CD4-positive, alpha-beta memory T cell (primary cell): Measurements from ENCODE around the gene FIBP. TPM values are rescaled to one million over a fixed set of nuclear protein-coding genes. Genes with fewer than 3 reads are reported as not detected.

Source experiments
- CTCF ChIA-PET: fragments of 350-600 bp; sonication (Branson Sonifier 250); formaldehyde crosslinking; loops from one replicate; lab custom pipeline; 2021; ENCODE audit warnings: inconsistent platforms; ENCODE audit not compliant: partially characterized antibody; lab: Charles Lee
- POLR2A ChIA-PET: fragments of 350-600 bp; sonication (Branson Sonifier 250); formaldehyde crosslinking; loops from one replicate; lab custom pipeline; 2021; ENCODE audit not compliant: partially characterized antibody; lab: Charles Lee
- DNase-seq, 5 donors: peaks; one replicate each; pipeline versions ENCODE4 v3.0.0 to v3.0.0-alpha.2; 2020 to 2022; ENCODE audit warnings: mixed read lengths in 1 of 5
- H3K27ac ChIP-seq: one replicate; pipeline ENCODE4 v1.7.0; 2013; ENCODE audit warnings: low read depth, low read length
- H3K27me3 ChIP-seq: 2 replicates; pipeline ENCODE4 v1.7.0; 2013; ENCODE audit warnings: mild to moderate bottlenecking, low read length, moderate library complexity; ENCODE audit not compliant: insufficient read depth
- H3K36me3 ChIP-seq: 2 replicates; pipeline ENCODE4 v1.7.0; 2013; ENCODE audit warnings: mild to moderate bottlenecking, low read length, moderate library complexity; ENCODE audit not compliant: insufficient read depth
- H3K4me1 ChIP-seq: 2 replicates; pipeline ENCODE4 v1.7.0; 2013; ENCODE audit warnings: mild to moderate bottlenecking, low read length, moderate library complexity; ENCODE audit not compliant: insufficient read depth
- H3K4me3 ChIP-seq, 2 donors: one replicate each; pipeline ENCODE4 v1.7.0; 2013; ENCODE audit warnings: low read length in 2 of 2, mild to moderate bottlenecking in 1 of 2
- H3K9me3 ChIP-seq, 2 donors: one replicate each; pipeline ENCODE4 v1.7.0; 2013; ENCODE audit warnings: low read length in 2 of 2, control low read depth in 1 of 2; ENCODE audit not compliant: control insufficient read depth in 1 of 2
- H3K27ac Mint-ChIP-seq, 7 donors: one replicate each; pipeline ENCODE4 v1.8.0; 2020 to 2021; ENCODE audit warnings: mixed read lengths in 7 of 7, mild to moderate bottlenecking in 6 of 7, inconsistent platforms in 3 of 7, moderate library complexity in 3 of 7
- H3K27me3 Mint-ChIP-seq, 2 donors: one replicate each; pipeline ENCODE4 v1.8.0; 2020 to 2021; ENCODE audit warnings: mixed read lengths in 2 of 2
- H3K36me3 Mint-ChIP-seq, 2 donors: one replicate each; pipeline ENCODE4 v1.8.0; 2020 to 2021; ENCODE audit warnings: mixed read lengths in 2 of 2, inconsistent platforms in 1 of 2, mild to moderate bottlenecking in 1 of 2
- H3K4me1 Mint-ChIP-seq, 4 donors: one replicate each; pipeline ENCODE4 v1.8.0; 2020 to 2021; ENCODE audit warnings: mixed read lengths in 4 of 4, mild to moderate bottlenecking in 1 of 4
- H3K4me3 Mint-ChIP-seq, 8 donors: one replicate each; pipeline ENCODE4 v1.8.0; 2020 to 2021; ENCODE audit warnings: mixed read lengths in 8 of 8, mild to moderate bottlenecking in 7 of 8, moderate library complexity in 6 of 8, inconsistent platforms in 3 of 8
- H3K9me3 Mint-ChIP-seq, 8 donors: one replicate each; pipeline ENCODE4 v1.8.0; 2020 to 2021; ENCODE audit warnings: mixed read lengths in 8 of 8, mild to moderate bottlenecking in 5 of 8, inconsistent platforms in 3 of 8, moderate library complexity in 1 of 8
- intact Hi-C: fragments of 100-400 bp; cut with micrococcal nuclease; formaldehyde crosslinking; loops from one replicate; pipeline ENCODE4 v1.15.1; 2023
- polyA plus RNA-seq, 2 donors: library from polyadenylated mRNA; unstranded; fragments of 300-500 nt; fragmentation: Illumina TruSeq; gene quantifications; one replicate each; pipeline ENCODE4 v1.2.3, GENCODE V29; 2021
- total RNA-seq, 2 experiments: library from RNA; stranded (reverse); gene quantifications; one replicate each; pipeline ENCODE4 v1.2.3, GENCODE V29; 2021

FIBP gene
- total and polyA plus RNA-seq, 4 experiments from 2014 or later: 39.9 to 99.0 (median 60.7) TPM

- Histone ChIP-seq H3K4me3 (no peak overlapping the region), H3K9me3 (no peaks in the 10 kb centered on the region), H3K27ac (no peak overlapping the region), H3K4me1 (peaks cover 21% of the 10 kb centered on the region), H3K36me3 (peaks cover 45% of the 10 kb centered on the region), H3K27me3 (no peaks in the 10 kb centered on the region)
- intact Hi-C loops: no loop called here
- Mint-ChIP-seq H3K27me3 (no peaks in the 10 kb centered on the region), H3K4me3 (no peak overlapping the region), H3K9me3 (no peaks in the 10 kb centered on the region), H3K36me3 (peaks cover 18 to 47% of the 10 kb centered on the region in 2 donors), H3K4me1 (peaks cover 7 to 35% (median 17%) of the 10 kb centered on the region in 4 donors), H3K27ac (peak overlapping the region in 1 of 7 donors; percentile 47)
- DNase-seq: no peak
- ChIA-PET CTCF (interaction anchor here (11.0 kb wide), 1 partner anchor 23 kb away, joined by 281 read pairs; the partner anchor contains the start of genes CCDC85B and FIBP), POLR2A (interaction anchor here (2.8 to 8.5 kb wide), 2 partner anchors 9 to 21 kb away, joined by 11 to 435 read pairs; partner anchors contain the start of genes CCDC85B, CTSW and FIBP)
These were observed 23.4 kb downstream of the FIBP start for GRCh38 chr11:65864706-65865471.

DNA sequence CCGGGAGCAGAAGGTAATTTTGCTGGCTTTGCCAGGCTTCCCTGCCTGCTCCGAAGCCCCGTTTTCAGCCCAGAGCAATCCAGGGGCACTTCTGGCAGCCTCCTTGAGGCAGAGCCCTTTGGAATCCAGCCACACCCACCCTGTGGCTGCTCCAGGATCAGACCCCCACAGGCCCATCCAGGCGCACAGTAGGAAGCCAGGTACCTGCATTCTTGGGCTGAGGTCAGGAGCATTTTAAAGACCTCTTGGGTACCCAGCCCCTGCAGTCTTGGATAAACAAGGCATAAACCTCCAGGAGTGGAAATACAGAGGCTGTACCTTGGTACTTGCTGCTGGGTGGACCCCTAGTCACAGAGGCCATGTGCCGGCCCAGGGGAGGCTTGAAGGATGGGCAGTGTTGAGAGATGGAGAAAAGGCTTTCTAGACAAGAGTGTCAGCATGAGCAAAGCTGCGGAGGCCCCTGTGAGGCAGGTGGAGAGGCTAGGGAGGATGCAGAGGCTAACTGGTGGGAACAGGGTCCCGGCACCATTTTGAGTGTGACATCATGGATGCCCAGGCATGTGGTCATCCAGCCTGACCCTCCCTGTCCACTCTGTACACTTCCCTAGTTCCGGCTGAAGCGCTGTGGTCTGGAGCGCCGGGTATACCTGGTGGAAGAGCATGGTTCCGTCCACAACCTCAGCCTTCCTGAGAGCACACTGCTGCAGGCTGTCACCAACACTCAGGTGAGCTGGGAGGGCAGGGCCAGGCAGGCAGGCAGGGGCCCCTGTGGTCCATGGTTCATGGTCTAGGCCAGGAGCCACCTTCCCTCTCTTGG lies 24.2 kb downstream of the FIBP start:
- H3K4me1 ChIP-seq: peaks cover 26% of the 10 kb centered on the region
- ChIA-PET POLR2A (interaction anchor here (0.5 to 8.5 kb wide), 3 partner anchors 10 to 420 kb away, joined by 3 to 435 read pairs (median 11); partner anchors contain the start of genes CCDC85B, CTSW and FIBP), CTCF (interaction anchor here (11.0 kb wide), 1 partner anchor 23 kb away, joined by 281 read pairs; the partner anchor contains the start of genes CCDC85B and FIBP)
- H3K4me3 ChIP-seq: no peak overlapping the region
- Mint-ChIP-seq H3K9me3 (no peaks in the 10 kb centered on the region), H3K36me3 (peaks cover 18 to 50% of the 10 kb centered on the region in 2 donors), H3K4me1 (peaks cover 8 to 35% (median 17%) of the 10 kb centered on the region in 4 donors), H3K4me3 (no peak overlapping the region), H3K27me3 (no peaks in the 10 kb centered on the region), H3K27ac (peak overlapping the region in 2 of 7 donors; percentile 77 to 84)
- H3K36me3 ChIP-seq: peaks cover 45% of the 10 kb centered on the region
- no peak overlapping the region for H3K27ac ChIP-seq
- no peak for DNase-seq
- intact Hi-C loops: no loop called here
- H3K9me3 ChIP-seq: no peaks in the 10 kb centered on the region
- H3K27me3 ChIP-seq: no peaks in the 10 kb centered on the region

DNA sequence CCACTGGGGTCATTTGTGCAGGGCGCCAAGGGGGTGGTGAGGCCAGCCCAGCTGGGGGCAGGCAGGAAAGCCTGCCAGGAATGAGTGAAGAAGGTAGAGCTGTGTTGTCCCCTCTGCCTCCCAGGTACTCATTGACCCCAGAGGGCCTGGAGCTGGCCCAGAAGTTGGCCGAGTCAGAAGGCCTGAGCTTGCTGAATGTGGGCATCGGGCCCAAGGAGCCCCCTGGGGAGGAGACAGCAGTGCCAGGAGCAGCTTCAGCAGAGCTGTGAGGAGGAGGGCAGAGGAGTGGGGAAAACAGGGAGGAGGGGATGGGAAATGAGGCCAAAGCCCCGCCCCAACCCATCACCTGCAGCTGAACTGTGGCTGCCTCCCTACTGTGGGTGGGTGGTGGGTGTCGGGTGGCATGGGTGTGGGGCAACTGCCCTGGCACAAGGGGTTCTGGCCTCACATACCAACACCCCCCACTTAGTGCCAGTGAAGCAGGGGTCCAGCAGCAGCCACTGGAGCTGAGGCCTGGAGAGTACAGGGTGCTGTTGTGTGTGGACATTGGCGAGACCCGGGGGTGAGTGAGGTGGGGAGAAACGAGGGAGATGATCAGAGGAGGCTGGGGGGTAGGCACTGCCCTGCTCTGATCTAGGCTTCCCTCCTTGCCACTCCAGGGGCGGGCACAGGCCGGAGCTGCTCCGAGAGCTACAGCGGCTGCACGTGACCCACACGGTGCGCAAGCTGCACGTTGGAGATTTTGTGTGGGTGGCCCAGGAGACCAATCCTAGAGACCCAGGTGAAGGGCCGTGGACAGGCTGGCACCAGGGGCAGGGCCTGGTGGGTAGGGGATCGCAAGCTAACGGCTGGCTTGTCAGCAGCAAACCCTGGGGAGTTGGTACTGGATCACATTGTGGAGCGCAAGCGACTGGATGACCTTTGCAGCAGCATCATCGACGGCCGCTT lies 25.1 kb downstream of the FIBP start:
- peaks cover 13 to 43% (median 25%) of the 10 kb centered on the region in 4 donors for H3K4me1 Mint-ChIP-seq
- Histone ChIP-seq H3K27ac (no peak overlapping the region), H3K4me3 (no peak overlapping the region), H3K27me3 (no peaks in the 10 kb centered on the region), H3K4me1 (peaks cover 33% of the 10 kb centered on the region), H3K36me3 (peaks cover 45% of the 10 kb centered on the region), H3K9me3 (no peaks in the 10 kb centered on the region)
- H3K27ac Mint-ChIP-seq: peak overlapping the region in 1 of 7 donors; percentile 72
- H3K36me3 Mint-ChIP-seq: peaks cover 18 to 54% of the 10 kb centered on the region in 2 donors
- H3K4me3 Mint-ChIP-seq: peak overlapping the region in 3 of 8 donors; percentile 60 to 70 (median 61)
- DNase-seq: no peak
- intact Hi-C loops: no loop called here
- no peaks in the 10 kb centered on the region for H3K27me3 Mint-ChIP-seq
- ChIA-PET CTCF (interaction anchor here (11.0 kb wide), 1 partner anchor 24 kb away, joined by 281 read pairs; the partner anchor contains the start of genes CCDC85B and FIBP), POLR2A (interaction anchor here (0.5 to 8.5 kb wide), 6 partner anchors 8 to 419 kb away, joined by 3 to 435 read pairs (median 9); partner anchors contain the start of genes CCDC85B, CTSW and FIBP)
- no peaks in the 10 kb centered on the region for H3K9me3 Mint-ChIP-seq

- CTCF ChIA-PET: interaction anchor here (3.4 to 11.0 kb wide), 2 partner anchors 25 to 30 kb away, joined by 18 to 281 read pairs; partner anchors contain the start of genes CCDC85B, FIBP and SNX32
These were observed 26.0 kb downstream of the FIBP start for GRCh38 chr11:65862191-65862735.

GRCh38 chr11:65861533-65862183 lies 26.6 kb downstream of the FIBP start:
- H3K4me3 ChIP-seq: peak overlapping the region in 1 of 2 donors; percentile 81
- H3K27ac ChIP-seq: peak overlapping the region; percentile 85
- Mint-ChIP-seq H3K9me3 (peaks cover 0 to 1% (median 0%) of the 10 kb centered on the region in 8 donors), H3K27me3 (no peaks in the 10 kb centered on the region), H3K27ac (peak overlapping the region in 6 of 7 donors; percentile 68 to 92 (median 85)), H3K36me3 (peaks cover 18 to 54% of the 10 kb centered on the region in 2 donors), H3K4me3 (peak overlapping the region; percentile 93 to 99 (median 96)), H3K4me1 (peaks cover 15 to 42% (median 29%) of the 10 kb centered on the region in 4 donors)
- POLR2A ChIA-PET: interaction anchor here (1.1 to 8.5 kb wide), 13 partner anchors 10 to 363 kb away, joined by 3 to 435 read pairs (median 26); partner anchors contain the start of genes BANF1, CCDC85B, CTSW and EFEMP2
- DNase-seq: no peak
- H3K27me3 ChIP-seq: no peaks in the 10 kb centered on the region
- peaks cover 35% of the 10 kb centered on the region for H3K4me1 ChIP-seq
- H3K9me3 ChIP-seq: no peaks in the 10 kb centered on the region
- CTCF ChIA-PET: interaction anchor here (0.9 to 11.0 kb wide), 4 partner anchors 8 to 99 kb away, joined by 3 to 281 read pairs (median 10); partner anchors contain the start of genes CCDC85B, FIBP and SNX32
- intact Hi-C loops: no loop called here
- peaks cover 45% of the 10 kb centered on the region for H3K36me3 ChIP-seq

More at GRCh38 chr11:65862191-65862735, 26.0 kb downstream of the FIBP start:
- H3K9me3 Mint-ChIP-seq: no peaks in the 10 kb centered on the region
- peaks cover 17 to 56% of the 10 kb centered on the region in 2 donors for H3K36me3 Mint-ChIP-seq
- POLR2A ChIA-PET: interaction anchor here (0.7 to 8.5 kb wide), 6 partner anchors 9 to 140 kb away, joined by 3 to 435 read pairs (median 9); partner anchors contain the start of genes BANF1, CCDC85B, CTSW and EIF1AD
- Histone ChIP-seq H3K4me3 (no peak overlapping the region), H3K36me3 (peaks cover 45% of the 10 kb centered on the region), H3K27me3 (no peaks in the 10 kb centered on the region), H3K4me1 (peaks cover 33% of the 10 kb centered on the region), H3K27ac (peak overlapping the region; percentile 11), H3K9me3 (no peaks in the 10 kb centered on the region)
- no peaks in the 10 kb centered on the region for H3K27me3 Mint-ChIP-seq
- intact Hi-C loops: no loop called here
- peak overlapping the region in 5 of 8 donors; percentile 29 to 99 (median 70) for H3K4me3 Mint-ChIP-seq
- peaks cover 13 to 43% (median 27%) of the 10 kb centered on the region in 4 donors for H3K4me1 Mint-ChIP-seq
- DNase-seq: no peak
- H3K27ac Mint-ChIP-seq: peak overlapping the region in 4 of 7 donors; percentile 12 to 92 (median 54)
